H9 (cell line): ENCODE measurements around the gene ARPP19. TPM values are rescaled to one million over a fixed set of nuclear protein-coding genes. Genes with fewer than 3 reads are reported as not detected.
"Not testable (repeated sequence)": the region's sequence is repeated elsewhere in the genome, so short reads cannot be mapped to it uniquely, and the experiment has no call there.

Experiments
- DNase-seq: peaks from one replicate; pipeline ENCODE4 v3.0.0-alpha.2; 2017
- H2AFZ ChIP-seq: one replicate; pipeline ENCODE4 v1.6.1; 2013; ENCODE audit warnings: mild to moderate bottlenecking, low read length, control low read depth, moderate library complexity
- H2AK5ac ChIP-seq: 2 replicates; pipeline ENCODE4 v1.6.1; 2013; ENCODE audit warnings: low read length, control low read depth, mixed read lengths; ENCODE audit not compliant: insufficient read length
- H2BK120ac ChIP-seq: one replicate; pipeline ENCODE4 v1.6.1; 2013; ENCODE audit warnings: low read depth, mild to moderate bottlenecking, low read length, control low read depth, inconsistent platforms; ENCODE audit not compliant: poor library complexity, severe bottlenecking
- H2BK12ac ChIP-seq: 2 replicates; pipeline ENCODE4 v1.6.1; 2013; ENCODE audit warnings: low read length, control low read depth, mixed read lengths, low read depth; ENCODE audit not compliant: insufficient read length
- H2BK15ac ChIP-seq: 2 replicates; pipeline ENCODE4 v1.6.1; 2013; ENCODE audit warnings: low read depth, low read length, control low read depth
- H2BK20ac ChIP-seq: one replicate; pipeline ENCODE4 v1.6.1; 2013; ENCODE audit warnings: low read depth, mild to moderate bottlenecking, low read length, control low read depth, inconsistent platforms; ENCODE audit not compliant: poor library complexity, severe bottlenecking
- H2BK5ac ChIP-seq: 2 replicates; pipeline ENCODE4 v1.6.1; 2013; ENCODE audit warnings: low read length, control low read depth, mixed read lengths; ENCODE audit not compliant: insufficient read length
- H3K14ac ChIP-seq: 2 replicates; pipeline ENCODE4 v1.6.1; 2013; ENCODE audit warnings: low read length, control low read depth; ENCODE audit not compliant: insufficient read depth
- H3K18ac ChIP-seq: 2 replicates; pipeline ENCODE4 v1.6.1; 2013; ENCODE audit warnings: low read depth, mild to moderate bottlenecking, mixed read lengths, low read length, control low read depth; ENCODE audit not compliant: insufficient read length
- H3K23ac ChIP-seq: 2 replicates; pipeline ENCODE4 v1.6.1; 2013; ENCODE audit warnings: low read length, control low read depth, mixed read lengths, low read depth; ENCODE audit not compliant: insufficient read length
- H3K23me2 ChIP-seq: 2 replicates; pipeline ENCODE4 v1.6.1; 2013; ENCODE audit warnings: low read depth, mild to moderate bottlenecking, mixed read lengths, low read length, control low read depth; ENCODE audit not compliant: insufficient read length, poor library complexity, severe bottlenecking
- H3K27ac ChIP-seq: 2 replicates; pipeline ENCODE4 v1.5.1; 2013; ENCODE audit warnings: low read length, control low read depth, mixed read lengths, low read depth; ENCODE audit not compliant: insufficient read length
- H3K27me3 ChIP-seq: 2 replicates; pipeline ENCODE4 v1.6.1; 2013; ENCODE audit warnings: low read length, control low read depth, inconsistent platforms; ENCODE audit not compliant: insufficient read depth
- H3K4ac ChIP-seq: 2 replicates; pipeline ENCODE4 v1.6.1; 2013; ENCODE audit warnings: low read depth, mild to moderate bottlenecking, control low read depth, inconsistent platforms, low read length, moderate library complexity
- H3K4me1 ChIP-seq: 2 replicates; pipeline ENCODE4 v1.6.1; 2013; ENCODE audit warnings: low read length, control low read depth, inconsistent platforms; ENCODE audit not compliant: insufficient read depth
- H3K4me2 ChIP-seq: 2 replicates; pipeline ENCODE4 v1.6.1; 2013; ENCODE audit warnings: low read length, control low read depth, mixed read lengths; ENCODE audit not compliant: insufficient read length, insufficient read depth
- H3K56ac ChIP-seq: 2 replicates; pipeline ENCODE4 v1.6.1; 2013; ENCODE audit warnings: low read depth, mild to moderate bottlenecking, mixed read lengths, low read length, control low read depth; ENCODE audit not compliant: insufficient read length
- H3K79me1 ChIP-seq: 2 replicates; pipeline ENCODE4 v1.6.1; 2013; ENCODE audit warnings: low read depth, mild to moderate bottlenecking, moderate library complexity, low read length, control low read depth, inconsistent platforms; ENCODE audit not compliant: insufficient read depth, poor library complexity, severe bottlenecking
- H3K79me2 ChIP-seq: 2 replicates; pipeline ENCODE4 v1.6.1; 2013; ENCODE audit warnings: low read length, control low read depth, inconsistent platforms; ENCODE audit not compliant: insufficient read depth
- H3K9ac ChIP-seq: 2 replicates; pipeline ENCODE4 v1.6.1; 2013; ENCODE audit warnings: low read length, control low read depth, mixed read lengths; ENCODE audit not compliant: insufficient read length; ENCODE audit errors: extremely low read depth
- H3K9me3 ChIP-seq: one replicate; pipeline ENCODE4 v1.6.1; 2013; ENCODE audit warnings: low read depth, low read length, inconsistent platforms; ENCODE audit not compliant: control insufficient read depth
- H3T11ph ChIP-seq: one replicate; pipeline ENCODE4 v1.6.1; 2013; ENCODE audit warnings: mild to moderate bottlenecking, low read length, control low read depth, inconsistent platforms
- H4K20me1 ChIP-seq: one replicate; pipeline ENCODE4 v1.6.1; 2013; ENCODE audit not compliant: control insufficient read depth, insufficient read length, insufficient read depth
- H4K5ac ChIP-seq: 2 replicates; pipeline ENCODE4 v1.6.1; 2013; ENCODE audit warnings: low read depth, mild to moderate bottlenecking, mixed read lengths, low read length, control low read depth; ENCODE audit not compliant: insufficient read length
- H4K8ac ChIP-seq: replicated peaks from 2 replicates; pipeline ENCODE4 v1.6.1; 2013; ENCODE audit warnings: low read length, control low read depth, mixed read lengths, low read depth; ENCODE audit not compliant: insufficient read length
- H4K91ac ChIP-seq: 2 replicates; pipeline ENCODE4 v1.6.1; 2013; ENCODE audit warnings: low read depth, mild to moderate bottlenecking, moderate library complexity, mixed read lengths, low read length, control low read depth; ENCODE audit not compliant: insufficient read length
- H3K27ac Mint-ChIP-seq, 3 experiments: 2 replicates in 2 of 3; 3 replicates in 1 of 3; pipeline ENCODE4 v1.8.0; 2020 to 2021; ENCODE audit warnings: mixed read lengths in 3 of 3, mild to moderate bottlenecking in 1 of 3, moderate library complexity in 1 of 3
- H3K27me3 Mint-ChIP-seq: 2 replicates; pipeline ENCODE4 v1.8.0; 2021; ENCODE audit warnings: low read depth, mild to moderate bottlenecking, moderate library complexity, mixed read lengths
- H3K36me3 Mint-ChIP-seq, 3 experiments: 2 replicates in 2 of 3; 3 replicates in 1 of 3; pipeline ENCODE4 v1.8.0; 2020 to 2021; ENCODE audit warnings: low read depth in 3 of 3, mixed read lengths in 3 of 3; ENCODE audit not compliant: insufficient read depth in 1 of 3
- H3K4me1 Mint-ChIP-seq, 2 experiments: 2 replicates each; pipeline ENCODE4 v1.8.0; 2020; ENCODE audit warnings: mixed read lengths in 2 of 2
- H3K4me3 Mint-ChIP-seq, 2 experiments: 2 replicates in 1 of 2; 3 replicates in 1 of 2; pipeline ENCODE4 v1.8.0; 2020 to 2021; ENCODE audit warnings: mild to moderate bottlenecking in 2 of 2, mixed read lengths in 2 of 2, moderate library complexity in 1 of 2
- H3K9me3 Mint-ChIP-seq, 2 experiments: 2 replicates in 1 of 2; 3 replicates in 1 of 2; pipeline ENCODE4 v1.8.0; 2020; ENCODE audit warnings: mild to moderate bottlenecking in 2 of 2, mixed read lengths in 2 of 2, moderate library complexity in 1 of 2
- CTCF ChIP-seq: fragments of 200-600 bp; sonication (generic); conservative IDR thresholded peaks from 3 replicates; pipeline ENCODE4 v1.8.0; 2021; ENCODE audit warnings: antibody characterized with exemption, mild to moderate bottlenecking
- WGBS: extraction: QIAGEN DNeasy Blood & Tissue Kit; methylation state at CpG from one replicate; pipeline ENCODE4 v1.1.7; 2013; ENCODE audit warnings: missing lambda C conversion rate, low lambda C conversion rate, mixed read lengths; ENCODE audit not compliant: insufficient read length; ENCODE audit errors: extremely low coverage; 5-methylcytosine and 5-hydroxymethylcytosine counted together
- total RNA-seq: library from RNA; stranded (reverse); gene quantifications from 2 replicates; pipeline ENCODE4 v1.2.1, GENCODE V29; 2021

Gene ARPP19
- total RNA-seq, 1 experiment from 2014 or later, result 247 TPM

- no CpG with 5 or more reads among the region's 6 CpGs for WGBS
- no peaks in the 10 kb centered on the region for H3K27me3 ChIP-seq
- Mint-ChIP-seq H3K27ac (no peak overlapping the region), H3K27me3 (no peaks in the 10 kb centered on the region), H3K9me3 (no peaks in the 10 kb centered on the region), H3K4me1 (no peaks in the 10 kb centered on the region), H3K4me3 (no peak overlapping the region), H3K36me3 (peaks cover 28 to 73% (median 70%) of the 10 kb centered on the region in 3 experiments)
- no peak overlapping the region for H2BK5ac ChIP-seq
- H3K79me2 ChIP-seq, result peaks cover 3% of the 10 kb centered on the region; the same call in 1 of the 2 replicates
- H2BK120ac ChIP-seq, result no peak overlapping the region
- no peak overlapping the region for H3K18ac ChIP-seq
- H4K8ac ChIP-seq, result no peak overlapping the region
- H3K14ac ChIP-seq, result no peak overlapping the region
- no peak overlapping the region for H4K91ac ChIP-seq
- H2AK5ac ChIP-seq, result no peak overlapping the region
- DNase-seq, result no peak
- H3K23me2 ChIP-seq, result no peaks in the 10 kb centered on the region
- H4K5ac ChIP-seq, result no peak overlapping the region
- H2BK20ac ChIP-seq, result no peak overlapping the region
- TF ChIP-seq CTCF, result no peak
- H2AFZ ChIP-seq, result no peak overlapping the region
- H3K79me1 ChIP-seq, result no peaks in the 10 kb centered on the region
- no peaks in the 10 kb centered on the region for H3K4me1 ChIP-seq
- H4K20me1 ChIP-seq, result no peaks in the 10 kb centered on the region
- no peak overlapping the region for H3K27ac ChIP-seq
- H3K4ac ChIP-seq, result no peak overlapping the region
- H3K9me3 ChIP-seq, result no peaks in the 10 kb centered on the region
- H3K23ac ChIP-seq, result no peak overlapping the region
- no peak overlapping the region for H3T11ph ChIP-seq
- H2BK12ac ChIP-seq, result no peak overlapping the region
- no peak overlapping the region for H3K56ac ChIP-seq
- H3K9ac ChIP-seq, result no peak overlapping the region
- no peak overlapping the region for H2BK15ac ChIP-seq
- no peak overlapping the region for H3K4me2 ChIP-seq
Observed at GRCh38 chr15:52551762-52552161, 17.1 kb downstream of the ARPP19 start.

- H2AK5ac ChIP-seq, H3K27me3 ChIP-seq, H3K4ac ChIP-seq, H2BK20ac ChIP-seq, H3K18ac ChIP-seq, H4K5ac ChIP-seq, DNase-seq, H4K91ac ChIP-seq, H4K20me1 ChIP-seq, H3K9me3 ChIP-seq, H3K56ac ChIP-seq, H3K79me2 ChIP-seq, H3K9ac ChIP-seq, H3K27me3 Mint-ChIP-seq, H3K4me1 ChIP-seq, H2BK15ac ChIP-seq, H3K4me3 Mint-ChIP-seq, H3K27ac Mint-ChIP-seq, H3K27ac ChIP-seq, H3K79me1 ChIP-seq, H2BK12ac ChIP-seq, H4K8ac ChIP-seq, H3T11ph ChIP-seq, H3K9me3 Mint-ChIP-seq, H3K4me1 Mint-ChIP-seq, H2BK120ac ChIP-seq, H2BK5ac ChIP-seq, H3K23ac ChIP-seq, H3K23me2 ChIP-seq, H3K14ac ChIP-seq, H2AFZ ChIP-seq, H3K4me2 ChIP-seq: not testable (repeated sequence)
- H3K36me3 Mint-ChIP-seq, result peaks cover 30 to 73% (median 71%) of the 10 kb centered on the region in 3 experiments
- WGBS, result no CpG with 5 or more reads among the region's 1 CpG
Observed at GRCh38 chr15:52551186-52551585, 17.6 kb downstream of the ARPP19 start.
